K562 (cell line): ENCODE data around the gene NPR2. TPM values are rescaled to one million over a fixed set of nuclear protein-coding genes. Genes with fewer than 3 reads are reported as not detected.

Experiments
- ATAC-seq: fragments of 200-7000 bp; cut with Tn5 transposase; 3 replicates; pipeline ENCODE4 v1.9.1; 2020; ENCODE audit warnings: moderate library complexity
- Bru-seq: library from RNA; stranded (reverse); fragments of 400-500 nt; gene quantifications from one replicate; lab custom pipeline; 2021; lab: Mats Ljungman, UMichigan
- BruChase-seq, 2 experiments: library from RNA; stranded (reverse); fragments of 400-500 nt; gene quantifications; one replicate each; lab custom pipeline; 2021; lab: Mats Ljungman, UMichigan
- BruUV-seq: library from RNA; stranded (reverse); fragments of 400-500 nt; replicated peaks from 2 replicates; lab custom pipeline; 2021; lab: Mats Ljungman, UMichigan
- CTCF ChIA-PET: fragments of 300-600 bp; formaldehyde crosslinking; extraction: SDS; loops from one replicate; lab custom pipeline; 2021; ENCODE audit warnings: low intra/inter-chr PET ratio; lab: Yijun Ruan, JAX
- POLR2A ChIA-PET: fragments of 300-600, 350-650 bp; sonication (Branson Sonifier 250); formaldehyde crosslinking; extraction: SDS; loops from one replicate; lab custom pipeline; 2021; ENCODE audit warnings: antibody characterized with exemption, inconsistent platforms; lab: Yijun Ruan, JAX
- DNase-seq, 4 experiments: peaks; one replicate each; pipeline versions ENCODE4 v3.0.0 to v3.0.0-alpha.2; 2011 to 2018; ENCODE audit warnings: low spot score in 3 of 4, mixed read lengths in 3 of 4; ENCODE audit errors: extremely low read depth in 1 of 4
- FAIRE-seq: peaks from 2 replicates; lab custom pipeline; 2011; peaks lifted over from hg19 to GRCh38; lab: Jason Lieb, UNC
- H2AFZ ChIP-seq: 2 replicates; pipeline ENCODE4 v1.6.0; 2011; ENCODE audit warnings: low read depth, low read length, control low read depth, inconsistent platforms
- H3K27ac ChIP-seq: fragments of 200-600 bp; 3 replicates; pipeline ENCODE4 v1.8.0; 2011; ENCODE audit warnings: low read depth, mild to moderate bottlenecking, control low read depth, inconsistent platforms, low read length, moderate library complexity, mixed read lengths; ENCODE audit errors: extremely low read depth
- H3K27me3 ChIP-seq, 2 experiments: fragments of 300-600 bp in 1 of 2; 2 replicates in 1 of 2; 3 replicates in 1 of 2; pipeline versions ENCODE4 v1.6.0 to v1.8.0; 2011; ENCODE audit warnings: inconsistent platforms in 2 of 2, low read length in 2 of 2, mild to moderate bottlenecking in 1 of 2, mixed read lengths in 1 of 2, moderate library complexity in 1 of 2; ENCODE audit not compliant: control insufficient read depth in 2 of 2, insufficient read depth in 2 of 2
- H3K36me3 ChIP-seq: fragments of 300-600 bp; 3 replicates; pipeline ENCODE4 v1.8.0; 2011; ENCODE audit warnings: mild to moderate bottlenecking, low read length, inconsistent platforms; ENCODE audit not compliant: control insufficient read depth, insufficient read depth
- H3K4me1 ChIP-seq, 2 experiments: fragments of 200-600 bp in 1 of 2; replicated peaks in 1 of 2; 2 replicates in 1 of 2; 3 replicates in 1 of 2; pipeline versions ENCODE4 v1.5.1 to v1.8.0; 2011; ENCODE audit warnings: inconsistent platforms in 2 of 2, low read length in 2 of 2, mild to moderate bottlenecking in 1 of 2, mixed read lengths in 1 of 2, moderate library complexity in 1 of 2; ENCODE audit not compliant: control insufficient read depth in 2 of 2, insufficient read depth in 2 of 2
- H3K4me2 ChIP-seq: 2 replicates; pipeline ENCODE4 v1.6.1; 2011; ENCODE audit warnings: low read length, control low read depth, inconsistent platforms, mixed read lengths; ENCODE audit not compliant: insufficient read depth
- H3K4me3 ChIP-seq: fragments of 200-600 bp; sonication (generic), shearing (Covaris generic); 2 replicates; pipeline ENCODE4 v1.5.1; 2016; ENCODE audit warnings: control low read depth, inconsistent platforms
- H3K79me2 ChIP-seq: fragments of 200-600 bp; 3 replicates; pipeline ENCODE4 v1.8.0; 2011; ENCODE audit warnings: low read length, inconsistent platforms; ENCODE audit not compliant: control insufficient read depth, insufficient read depth
- H3K9ac ChIP-seq, 2 experiments: 2 replicates each; pipeline versions ENCODE4 v1.6.0 to v1.6.1; 2011; ENCODE audit warnings: low read depth in 2 of 2, low read length in 2 of 2, control low read depth in 1 of 2, inconsistent platforms in 1 of 2, mild to moderate bottlenecking in 1 of 2, mixed read lengths in 1 of 2; ENCODE audit not compliant: insufficient read depth in 1 of 2
- H3K9me1 ChIP-seq: one replicate; pipeline ENCODE4 v1.6.0; 2011; ENCODE audit warnings: inconsistent platforms, mild to moderate bottlenecking, low read length, moderate library complexity; ENCODE audit not compliant: control insufficient read depth, insufficient read depth
- H3K9me3 ChIP-seq: replicated peaks from 2 replicates; pipeline ENCODE4 v1.5.1; 2011; ENCODE audit warnings: low read depth, low read length, inconsistent platforms; ENCODE audit not compliant: control insufficient read depth, insufficient read depth
- H4K20me1 ChIP-seq: replicated peaks from 2 replicates; pipeline ENCODE4 v1.6.1; 2011; ENCODE audit warnings: low read length, inconsistent platforms, mixed read lengths; ENCODE audit not compliant: control insufficient read depth, insufficient read depth
- E4F1 ChIP-seq: fragments of 250-450 bp; sonication (Bioruptor Pico); IDR thresholded peaks from 2 replicates; pipeline ENCODE4 v1.5.0; 2021; ENCODE audit warnings: mild to moderate bottlenecking, borderline replicate concordance
- HDAC8 ChIP-seq: fragments of 450-650 bp; IDR thresholded peaks from 2 replicates; pipeline ENCODE4 v1.6.1; 2016; ENCODE audit warnings: mild to moderate bottlenecking, missing genetic modification characterization, moderate library complexity, missing compliant biosample characterization
- HIVEP1 ChIP-seq: fragments of 250-450 bp; sonication (Bioruptor Pico); IDR thresholded peaks from 2 replicates; pipeline ENCODE4 v1.4.0; 2020; ENCODE audit warnings: mild to moderate bottlenecking
- NR2C2 ChIP-seq, 2 experiments: fragments of 200-800 bp in 1 of 2; sonication (Bioruptor generic) in 1 of 2; sonication (generic) in 1 of 2; formaldehyde crosslinking in 1 of 2; IDR thresholded peaks; 2 replicates each; pipeline versions ENCODE4 v1.6.1 to v1.8.0; 2016 to 2022; ENCODE audit warnings: mild to moderate bottlenecking in 1 of 2, missing compliant biosample characterization in 1 of 2, missing genetic modification characterization in 1 of 2, missing genetic modification reagents in 1 of 2
- RREB1 ChIP-seq: fragments of 250-450 bp; sonication (Bioruptor Pico); IDR thresholded peaks from 2 replicates; pipeline ENCODE4 v1.4.0; 2020
- WGBS: fragments of 100-300 bp; shearing (Covaris generic); methylation state at CpG from one replicate; pipeline ENCODE4 v1.1.6; 2016; ENCODE audit warnings: low coverage, mixed read lengths; ENCODE audit not compliant: insufficient coverage; ENCODE audit errors: missing lambda C conversion rate; 5-methylcytosine and 5-hydroxymethylcytosine counted together
- in situ Hi-C: fragments of 300-500 bp; cut with MboI; formaldehyde crosslinking; loops from 4 replicates; pipeline ENCODE4 v1.15.0; 2018; ENCODE audit warnings: inconsistent platforms, mixed read lengths
- intact Hi-C: fragments of 100-400 bp; cut with micrococcal nuclease; formaldehyde crosslinking; loops from 2 replicates; pipeline ENCODE4 v1.14.2; 2022
- long read RNA-seq, 3 experiments: library from polyadenylated mRNA in 2 of 3; library from RNA in 1 of 3; unstranded in 2 of 3; stranded (forward) in 1 of 3; transcript quantifications; one replicate each; pipeline ENCODE4 v2.0.0, GENCODE V29; 2019 to 2022
- polyA minus RNA-seq, 3 experiments: library from RNA; depleted of rRNA, polyadenylated mRNA; stranded (reverse); fragments of >200 nt; gene quantifications; 2 replicates each; pipeline ENCODE4 v1.2.3, GENCODE V29; 2011
- polyA plus RNA-seq, 8 experiments: library from polyadenylated mRNA; depleted of rRNA in 4 of 8; stranded (reverse) in 5 of 8; unstranded in 3 of 8; fragments of >200 nt; fragmentation: Nextera tagmentation in 2 of 8; fragmentation: Illumina TruSeq in 1 of 8; extraction: Ambion mirVana in 2 of 8; extraction: Trizol in 1 of 8; gene quantifications; 2 replicates each; pipeline versions ENCODE4 v1.2.1 to v1.2.3, GENCODE V29; 2011 to 2014; ENCODE audit warnings: inconsistent platforms in 1 of 8, missing spikeins in 1 of 8
- total RNA-seq, 7 experiments: library from RNA; depleted of rRNA in 6 of 7; stranded (reverse); fragments of >200 nt in 6 of 7; fragmentation: Illumina TruSeq in 2 of 7; extraction: Trizol in 2 of 7; gene quantifications; 2 replicates each; pipeline versions ENCODE4 v1.2.1 to v1.2.3, GENCODE V29; 2011 to 2021; ENCODE audit warnings: low replicate concordance in 1 of 7
- TF ChIP-seq, protein P1 (sequence below): sonication (generic); formaldehyde crosslinking; IDR thresholded peaks from 2 replicates; pipeline ENCODE4 v1.5.0; 2020; ENCODE audit warnings: missing genetic modification reagents

NPR2 gene
- total RNA-seq (2011; cell fraction: chromatin; rRNA removed; ENCODE audit: low replicate concordance): 47.3 and 78.1 TPM in 2 replicates
- total RNA-seq (2011; cell fraction: nucleolus; rRNA removed): 35.7 and 36.2 TPM in 2 replicates
- total RNA-seq (2011; cell fraction: nucleoplasm; rRNA removed): 24.0 and 37.1 TPM in 2 replicates
- 2.8 and 4.9 TPM in 2 replicates for total RNA-seq (2014; rRNA removed)
- total RNA-seq (2014; rRNA removed; fragmentation: Illumina TruSeq; extraction: Trizol): 3.6 and 3.7 TPM in 2 replicates
- total RNA-seq (2015; rRNA removed; fragmentation: Illumina TruSeq; extraction: Trizol): 4.7 and 5.5 TPM in 2 replicates
- total RNA-seq (2021): 6.0 and 6.9 TPM in 2 replicates
- 12.9 and 14.5 TPM in 2 replicates for polyA plus RNA-seq (2011; rRNA removed)
- polyA plus RNA-seq (2011; cell fraction: cytosol; rRNA removed): 4.7 and 6.3 TPM in 2 replicates
- polyA plus RNA-seq (2011; cell fraction: nucleus; rRNA removed): 108 and 130 TPM in 2 replicates
- 5.7 and 10.6 TPM in 2 replicates for polyA plus RNA-seq (2012)
- 6.2 and 7.3 TPM in 2 replicates for polyA plus RNA-seq (2014; fragmentation: Illumina TruSeq; extraction: Trizol)
- 1 to 10 TPM; 2.4 to 6.4 TPM for polyA plus RNA-seq (2014; fragmentation: Nextera tagmentation; extraction: Ambion mirVana)
- polyA plus RNA-seq (2014; rRNA removed): 5.5 and 10.5 TPM in 2 replicates
- 4.4 and 4.6 TPM in 2 replicates for polyA minus RNA-seq (2011; rRNA and poly(A)+ RNA removed)
- 1.2 TPM in 2 replicates for polyA minus RNA-seq (2011; cell fraction: cytosol; rRNA and poly(A)+ RNA removed)
- 12.1 and 14.3 TPM in 2 replicates for polyA minus RNA-seq (2011; cell fraction: nucleus; rRNA and poly(A)+ RNA removed)
- Bru-seq, nascent RNA: percentile 46 among the genes with signal in this experiment
- percentile 50 among the genes with signal in this experiment for BruChase-seq, experiment 1, labeled RNA remaining after a 2-hour chase
- percentile 63 among the genes with signal in this experiment for BruChase-seq, experiment 2, labeled RNA remaining after a 6-hour chase
- long read RNA-seq, experiment 1, partial matches to known transcripts: 0 of 1 reads
- long read RNA-seq, experiment 1, other reads (novel, unspliced or antisense): 1 of 1 reads
- long read RNA-seq, experiment 2, partial matches to known transcripts: 1 of 1 reads
- long read RNA-seq, experiment 2, other reads (novel, unspliced or antisense): 0 of 1 reads
- long read RNA-seq, experiment 3, partial matches to known transcripts: 3 of 4 reads
- long read RNA-seq, experiment 3, other reads (novel, unspliced or antisense): 1 of 4 reads

- no TSS peak for BruUV-seq
- no peak for FAIRE-seq
- ATAC-seq: no peak
- WGBS: no CpG with 5 or more reads among the region's 64 CpGs
- no peak within 1 kb of the TSS for H3K9ac ChIP-seq
- no peaks in the 10 kb centered on the region for H3K9me1 ChIP-seq
- H3K4me3 ChIP-seq: no peak within 1 kb of the TSS
- H3K79me2 ChIP-seq: no peaks in the 10 kb centered on the region
- peak in 1 of 4 experiments; percentile 12 for DNase-seq
- in situ Hi-C loops: loop anchor here (10.0 kb wide), 1 partner anchor 93 kb away; no protein-coding TSS in a partner anchor
- H2AFZ ChIP-seq: no peak within 1 kb of the TSS
- peaks cover 16% of the 10 kb centered on the region; the same call in 2 of the 3 replicates for H3K36me3 ChIP-seq
- no peaks in the 10 kb centered on the region for H4K20me1 ChIP-seq
- ChIA-PET CTCF (interaction anchor here (2.0 to 2.8 kb wide), 2 partner anchors 35 to 91 kb away, joined by 13 to 28 read pairs; no protein-coding TSS in a partner anchor), POLR2A (no interaction called here)
- H3K4me2 ChIP-seq: no peak within 1 kb of the TSS
- no peaks in the 10 kb centered on the region for H3K27me3 ChIP-seq
- intact Hi-C loops: no loop called here
- H3K4me1 ChIP-seq: peaks cover 6% of the 10 kb centered on the region in 2 experiments; a peak in 4 of 5 replicates
- no peaks in the 10 kb centered on the region for H3K9me3 ChIP-seq
- no peak within 1 kb of the TSS for H3K27ac ChIP-seq
- TF ChIP-seq HDAC8 (tag) (no peak), NR2C2 (CRISPR knock-in tag; IDR thresholded peaks at IDR 0.05) (no peak), NR2C2 (tag; IDR thresholded peaks at IDR 0.05) (no peak), E4F1 (CRISPR knock-in tag) (no peak), HIVEP1 (CRISPR knock-in tag) (no peak), RREB1 (CRISPR knock-in tag) (no peak)
- TF ChIP-seq, protein P1, sequence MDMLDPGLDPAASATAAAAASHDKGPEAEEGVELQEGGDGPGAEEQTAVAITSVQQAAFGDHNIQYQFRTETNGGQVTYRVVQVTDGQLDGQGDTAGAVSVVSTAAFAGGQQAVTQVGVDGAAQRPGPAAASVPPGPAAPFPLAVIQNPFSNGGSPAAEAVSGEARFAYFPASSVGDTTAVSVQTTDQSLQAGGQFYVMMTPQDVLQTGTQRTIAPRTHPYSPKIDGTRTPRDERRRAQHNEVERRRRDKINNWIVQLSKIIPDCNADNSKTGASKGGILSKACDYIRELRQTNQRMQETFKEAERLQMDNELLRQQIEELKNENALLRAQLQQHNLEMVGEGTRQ: no peak
Measured at GRCh38 chr9:35791297-35791921, at the start of gene NPR2. TSS of gene NPR2 (plus strand) at chr9:35791591. CDS start at chr9:35792409, 818 bp downstream.
